Gastrocnemius medialis (tissue), 4 donors: ENCODE results near the gene ERCC1. TPM values are rescaled to one million over a fixed set of nuclear protein-coding genes. Genes with fewer than 3 reads are reported as not detected.

Experiments used
- ATAC-seq, 2 donors: fragments of 150-250 bp; one replicate each; pipeline ENCODE4 v1.9.1; 2016
- DNase-seq, 2 donors: peaks; one replicate each; pipeline ENCODE4 v3.0.0-alpha.2; 2019
- H3K27ac ChIP-seq, 4 donors: fragments of 200-600 bp; sonication (generic); 1 replicate in 1 of 4; 2 replicates in 3 of 4; pipeline ENCODE4 v1.5.1; 2016 to 2018; ENCODE audit warnings: mild to moderate bottlenecking in 2 of 4, moderate library complexity in 1 of 4
- H3K27me3 ChIP-seq, 3 donors: fragments of 200-600 bp; sonication (generic) in 2 of 3; 1 replicate in 1 of 3; 2 replicates in 2 of 3; pipeline versions ENCODE4 v1.5.1 to v1.6.0; 2016 to 2019; ENCODE audit warnings: mild to moderate bottlenecking in 1 of 3, moderate library complexity in 1 of 3
- H3K36me3 ChIP-seq, 2 donors: fragments of 200-600 bp; sonication (generic) in 1 of 2; one replicate each; pipeline ENCODE4 v1.5.1; 2017 to 2018
- H3K4me1 ChIP-seq, 2 donors: fragments of 200-600 bp; sonication (generic) in 1 of 2; one replicate each; pipeline ENCODE4 v1.5.1; 2016 to 2017; ENCODE audit warnings: mild to moderate bottlenecking in 2 of 2
- H3K4me3 ChIP-seq, 4 donors: fragments of 200-600 bp; sonication (generic) in 3 of 4; 1 replicate in 1 of 4; 2 replicates in 3 of 4; pipeline ENCODE4 v1.5.1; 2016 to 2019; ENCODE audit warnings: mild to moderate bottlenecking in 2 of 4
- H3K9me3 ChIP-seq, 3 donors: fragments of 200-600 bp; sonication (generic) in 2 of 3; 1 replicate in 1 of 3; 2 replicates in 2 of 3; pipeline ENCODE4 v1.5.1; 2016 to 2019
- POLR2A ChIP-seq, 2 donors: fragments of 450-650 bp; IDR thresholded peaks; one replicate each; pipeline ENCODE4 v1.6.1; 2017; ENCODE audit warnings: antibody characterized with exemption in 2 of 2, mild to moderate bottlenecking in 2 of 2, moderate library complexity in 2 of 2
- in situ Hi-C, 4 donors: fragments of 200-750 bp; cut with MboI; loops; one replicate each; pipeline versions ENCODE4 v1.15.0 to v1.8.0; 2017; ENCODE audit warnings: low sequenced_read_pairs in 4 of 4
- intact Hi-C: fragments of 100-400 bp; cut with DNase I; formaldehyde crosslinking; loops from one replicate; pipeline ENCODE4 v1.15.1; 2023; ENCODE audit warnings: low total_unique reads
- total RNA-seq, 4 donors: library from RNA; depleted of rRNA; stranded (reverse); fragments of >200 nt; gene quantifications; one replicate each; pipeline versions ENCODE4 v1.1.0 to v1.2.3, GENCODE V29; 2016
- TF ChIP-seq, protein P1 (sequence below), 5 experiments: fragments of 450-650 bp in 3 of 5; fragments of 200-600 bp in 2 of 5; sonication (generic) in 2 of 5; IDR thresholded peaks in 4 of 5; conservative IDR thresholded peaks in 1 of 5; 1 replicate in 4 of 5; 2 replicates in 1 of 5; pipeline ENCODE4 v1.5.1; 2016 to 2019; ENCODE audit warnings: antibody characterized with exemption in 5 of 5, mild to moderate bottlenecking in 3 of 5, moderate library complexity in 3 of 5

ERCC1 gene
- total RNA-seq, 4 donors from 2014 or later, result 92.1 to 185 (median 103) TPM

DNA sequence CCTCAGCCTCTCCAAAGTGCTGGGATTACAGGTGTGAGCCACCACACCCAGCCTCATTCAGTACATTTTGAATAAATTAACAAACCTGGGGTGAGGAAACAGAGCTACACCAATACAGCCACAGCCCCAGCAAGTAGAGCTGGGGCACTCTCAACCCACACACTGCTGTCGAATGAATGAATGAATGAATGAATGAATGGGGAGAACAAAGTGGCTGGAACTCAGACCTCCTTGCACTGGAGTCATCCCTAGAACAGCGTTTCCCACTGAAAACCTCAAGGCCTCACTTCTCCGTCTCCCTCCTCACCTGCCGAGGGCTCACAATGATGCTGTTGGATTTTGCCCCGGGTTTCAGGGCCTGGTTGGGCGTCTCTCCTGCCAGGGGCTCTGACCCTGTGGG lies 2.8 kb downstream of the ERCC1 start:
- Histone ChIP-seq H3K9me3 (no peaks in the 10 kb centered on the region), H3K4me3 (no peak overlapping the region), H3K27ac (no peak overlapping the region), H3K36me3 (peaks cover 0 to 37% of the 10 kb centered on the region in 2 donors), H3K27me3 (no peaks in the 10 kb centered on the region), H3K4me1 (peaks cover 21 to 22% of the 10 kb centered on the region in 2 donors)
- ATAC-seq, result no peak
- no peak for DNase-seq
- TF ChIP-seq POLR2A (IDR thresholded peaks at IDR 0.05), result no peak
- TF ChIP-seq, protein P1, sequence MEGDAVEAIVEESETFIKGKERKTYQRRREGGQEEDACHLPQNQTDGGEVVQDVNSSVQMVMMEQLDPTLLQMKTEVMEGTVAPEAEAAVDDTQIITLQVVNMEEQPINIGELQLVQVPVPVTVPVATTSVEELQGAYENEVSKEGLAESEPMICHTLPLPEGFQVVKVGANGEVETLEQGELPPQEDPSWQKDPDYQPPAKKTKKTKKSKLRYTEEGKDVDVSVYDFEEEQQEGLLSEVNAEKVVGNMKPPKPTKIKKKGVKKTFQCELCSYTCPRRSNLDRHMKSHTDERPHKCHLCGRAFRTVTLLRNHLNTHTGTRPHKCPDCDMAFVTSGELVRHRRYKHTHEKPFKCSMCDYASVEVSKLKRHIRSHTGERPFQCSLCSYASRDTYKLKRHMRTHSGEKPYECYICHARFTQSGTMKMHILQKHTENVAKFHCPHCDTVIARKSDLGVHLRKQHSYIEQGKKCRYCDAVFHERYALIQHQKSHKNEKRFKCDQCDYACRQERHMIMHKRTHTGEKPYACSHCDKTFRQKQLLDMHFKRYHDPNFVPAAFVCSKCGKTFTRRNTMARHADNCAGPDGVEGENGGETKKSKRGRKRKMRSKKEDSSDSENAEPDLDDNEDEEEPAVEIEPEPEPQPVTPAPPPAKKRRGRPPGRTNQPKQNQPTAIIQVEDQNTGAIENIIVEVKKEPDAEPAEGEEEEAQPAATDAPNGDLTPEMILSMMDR (IDR thresholded peaks at IDR 0.05 in 4 of 5, conservative IDR thresholded peaks at IDR 0.05 in 1 of 5), result no peak
- in situ Hi-C loops, result no loop called here
- intact Hi-C loops, result loop anchor here (5.0 to 10.0 kb wide), 2 partner anchors 114 to 294 kb away; no protein-coding TSS in a partner anchor

DNA sequence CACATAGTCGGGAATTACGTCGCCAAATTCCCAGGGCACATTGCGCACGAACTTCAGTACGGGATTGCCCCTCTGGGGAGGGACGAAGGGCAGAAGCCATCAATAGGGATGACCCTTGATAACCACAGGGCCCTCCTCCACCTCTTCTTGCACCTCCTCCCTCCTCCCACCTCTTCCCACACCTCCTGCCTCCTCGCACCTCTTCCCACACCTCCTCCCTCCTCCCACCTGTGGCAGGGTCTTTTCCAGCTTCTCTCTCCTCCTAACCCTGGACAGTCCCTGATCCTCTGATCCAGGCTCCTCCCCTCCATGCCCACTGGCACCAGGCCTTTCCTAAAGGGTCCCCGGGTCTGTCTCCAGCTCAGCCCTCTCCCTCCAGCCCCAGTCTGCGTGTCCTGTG lies 3.4 kb downstream of the ERCC1 start:
- no peak for ATAC-seq
- H3K36me3 ChIP-seq, result peaks cover 0 to 41% of the 10 kb centered on the region in 2 donors
- in situ Hi-C loops, result no loop called here
- H3K4me3 ChIP-seq, result no peak overlapping the region
- no peaks in the 10 kb centered on the region for H3K27me3 ChIP-seq
- DNase-seq, result no peak
- intact Hi-C loops, result loop anchor here (5.0 to 10.0 kb wide), 2 partner anchors 113 to 294 kb away; no protein-coding TSS in a partner anchor
- no peak overlapping the region for H3K27ac ChIP-seq
- H3K4me1 ChIP-seq, result peaks cover 18% of the 10 kb centered on the region in 2 donors
- TF ChIP-seq, protein P1 (IDR thresholded peaks at IDR 0.05 in 4 of 5, conservative IDR thresholded peaks at IDR 0.05 in 1 of 5), result no peak
- TF ChIP-seq POLR2A (IDR thresholded peaks at IDR 0.05), result no peak
- no peaks in the 10 kb centered on the region for H3K9me3 ChIP-seq

DNA sequence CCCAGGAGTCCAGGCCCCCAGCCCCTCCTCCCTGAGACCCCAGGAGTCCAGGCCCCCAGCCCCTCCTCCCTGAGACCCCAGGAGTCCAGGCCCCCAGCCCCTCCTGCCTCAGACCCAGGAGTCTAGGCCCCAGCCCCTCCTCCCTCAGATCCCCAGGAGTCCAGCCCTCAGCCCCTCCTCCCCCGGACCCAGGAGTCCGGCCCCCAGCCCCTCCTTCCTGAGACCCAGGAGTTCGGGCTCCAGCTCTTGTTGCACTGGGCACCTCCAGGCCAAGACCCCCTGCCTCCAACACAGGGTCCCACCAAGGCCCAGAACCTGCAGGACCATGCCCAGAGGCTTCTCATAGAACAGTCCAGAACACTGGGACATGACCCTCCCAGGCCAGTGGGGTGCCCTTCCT lies 3.8 kb downstream of the ERCC1 start:
- Histone ChIP-seq H3K36me3 (peaks cover 0 to 43% of the 10 kb centered on the region in 2 donors), H3K27me3 (no peaks in the 10 kb centered on the region), H3K27ac (no peak overlapping the region), H3K9me3 (no peaks in the 10 kb centered on the region), H3K4me1 (peaks cover 13 to 14% of the 10 kb centered on the region in 2 donors), H3K4me3 (no peak overlapping the region)
- TF ChIP-seq, protein P1 (IDR thresholded peaks at IDR 0.05 in 4 of 5, conservative IDR thresholded peaks at IDR 0.05 in 1 of 5), result no peak
- ATAC-seq, result no peak
- DNase-seq, result no peak
- in situ Hi-C loops (no loop called here), intact Hi-C loops (loop anchor here (5.0 to 10.0 kb wide), 2 partner anchors 113 to 295 kb away; no protein-coding TSS in a partner anchor)

DNA sequence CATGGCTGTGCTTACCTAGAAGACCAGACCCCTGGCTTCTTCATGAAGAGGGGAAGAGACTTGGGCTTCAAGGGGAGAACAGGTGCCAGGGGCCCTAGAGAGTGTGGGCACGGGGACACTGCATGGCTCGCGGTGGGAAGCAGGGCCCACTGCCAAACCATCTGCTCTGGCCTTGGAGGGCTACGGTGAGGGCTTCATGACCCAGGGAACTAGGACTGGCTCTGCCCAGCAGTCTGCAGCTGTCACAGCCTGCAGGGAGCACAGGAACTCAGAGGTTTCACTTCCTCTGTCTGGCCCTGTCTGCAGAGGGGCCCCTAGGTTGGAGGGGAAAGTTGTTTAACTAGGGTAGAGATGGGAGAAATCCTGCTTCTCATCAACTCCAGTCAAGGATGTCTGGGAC lies 4.3 kb downstream of the ERCC1 start:
- H3K27me3 ChIP-seq, result no peaks in the 10 kb centered on the region
- TF ChIP-seq POLR2A (IDR thresholded peaks at IDR 0.05), result no peak
- TF ChIP-seq, protein P1 (IDR thresholded peaks at IDR 0.05 in 4 of 5, conservative IDR thresholded peaks at IDR 0.05 in 1 of 5), result no peak
- H3K27ac ChIP-seq, result no peak overlapping the region
- H3K9me3 ChIP-seq, result no peaks in the 10 kb centered on the region
- H3K4me1 ChIP-seq, result peaks cover 8 to 11% of the 10 kb centered on the region in 2 donors
- H3K36me3 ChIP-seq, result peaks cover 0 to 48% of the 10 kb centered on the region in 2 donors
- no peak overlapping the region for H3K4me3 ChIP-seq
- intact Hi-C loops, result no loop called here
- ATAC-seq, result no peak
- no peak for DNase-seq
- in situ Hi-C loops, result no loop called here

DNA sequence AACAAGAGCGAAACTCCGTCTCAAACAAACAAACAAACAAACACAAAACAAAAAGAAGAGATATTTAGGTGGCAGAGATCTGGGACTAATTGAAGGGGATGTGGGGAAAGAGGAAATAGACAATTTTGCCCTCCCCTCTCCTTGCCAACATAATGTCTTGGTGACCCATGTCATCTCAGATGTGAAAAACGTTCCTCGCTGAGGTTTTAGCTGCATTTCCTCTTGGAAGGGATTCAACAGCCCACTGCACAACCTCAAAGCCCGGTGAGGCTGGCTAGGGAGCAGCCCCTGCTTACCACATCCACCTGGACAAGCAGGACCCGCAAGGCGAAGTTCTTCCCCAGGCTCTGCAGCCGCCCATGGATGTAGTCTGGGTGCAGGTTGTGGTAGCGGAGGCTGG lies 4.9 kb downstream of the ERCC1 start:
- H3K4me3 ChIP-seq, result no peak overlapping the region
- H3K9me3 ChIP-seq, result no peaks in the 10 kb centered on the region
- H3K36me3 ChIP-seq, result peaks cover 0 to 54% of the 10 kb centered on the region in 2 donors
- ATAC-seq, result no peak
- intact Hi-C loops (no loop called here), in situ Hi-C loops (no loop called here)
- no peak for DNase-seq
- H3K4me1 ChIP-seq, result peaks cover 4 to 6% of the 10 kb centered on the region in 2 donors
- no peak overlapping the region for H3K27ac ChIP-seq
- no peak for TF ChIP-seq POLR2A (IDR thresholded peaks at IDR 0.05)
- TF ChIP-seq, protein P1 (IDR thresholded peaks at IDR 0.05 in 4 of 5, conservative IDR thresholded peaks at IDR 0.05 in 1 of 5), result no peak
- H3K27me3 ChIP-seq, result no peaks in the 10 kb centered on the region
